NB4 (cell line): ENCODE results near the gene PDE4D.

ENCODE experiments used
- CTCF ChIP-seq: IDR thresholded peaks from one replicate; pipeline ENCODE4 v1.5.1; 2012; ENCODE audit warnings: low read depth, low read length
- MAX ChIP-seq: IDR thresholded peaks from 2 replicates; pipeline ENCODE4 v1.6.1; 2011; ENCODE audit warnings: low read depth, low read length

GRCh38 chr5:59067956-59068656, 825.4 kb downstream of the PDE4D start:
- no peak for TF ChIP-seq MAX
- no peak for TF ChIP-seq CTCF
